Amygdala (tissue), 56 donors: ENCODE results near the gene PAPPA.

Source experiments
- DNase-seq, 56 donors: peaks; one replicate each; lab custom pipeline; 2025; lab: John Stamatoyannopoulos, UW

PAPPA gene, protein sequence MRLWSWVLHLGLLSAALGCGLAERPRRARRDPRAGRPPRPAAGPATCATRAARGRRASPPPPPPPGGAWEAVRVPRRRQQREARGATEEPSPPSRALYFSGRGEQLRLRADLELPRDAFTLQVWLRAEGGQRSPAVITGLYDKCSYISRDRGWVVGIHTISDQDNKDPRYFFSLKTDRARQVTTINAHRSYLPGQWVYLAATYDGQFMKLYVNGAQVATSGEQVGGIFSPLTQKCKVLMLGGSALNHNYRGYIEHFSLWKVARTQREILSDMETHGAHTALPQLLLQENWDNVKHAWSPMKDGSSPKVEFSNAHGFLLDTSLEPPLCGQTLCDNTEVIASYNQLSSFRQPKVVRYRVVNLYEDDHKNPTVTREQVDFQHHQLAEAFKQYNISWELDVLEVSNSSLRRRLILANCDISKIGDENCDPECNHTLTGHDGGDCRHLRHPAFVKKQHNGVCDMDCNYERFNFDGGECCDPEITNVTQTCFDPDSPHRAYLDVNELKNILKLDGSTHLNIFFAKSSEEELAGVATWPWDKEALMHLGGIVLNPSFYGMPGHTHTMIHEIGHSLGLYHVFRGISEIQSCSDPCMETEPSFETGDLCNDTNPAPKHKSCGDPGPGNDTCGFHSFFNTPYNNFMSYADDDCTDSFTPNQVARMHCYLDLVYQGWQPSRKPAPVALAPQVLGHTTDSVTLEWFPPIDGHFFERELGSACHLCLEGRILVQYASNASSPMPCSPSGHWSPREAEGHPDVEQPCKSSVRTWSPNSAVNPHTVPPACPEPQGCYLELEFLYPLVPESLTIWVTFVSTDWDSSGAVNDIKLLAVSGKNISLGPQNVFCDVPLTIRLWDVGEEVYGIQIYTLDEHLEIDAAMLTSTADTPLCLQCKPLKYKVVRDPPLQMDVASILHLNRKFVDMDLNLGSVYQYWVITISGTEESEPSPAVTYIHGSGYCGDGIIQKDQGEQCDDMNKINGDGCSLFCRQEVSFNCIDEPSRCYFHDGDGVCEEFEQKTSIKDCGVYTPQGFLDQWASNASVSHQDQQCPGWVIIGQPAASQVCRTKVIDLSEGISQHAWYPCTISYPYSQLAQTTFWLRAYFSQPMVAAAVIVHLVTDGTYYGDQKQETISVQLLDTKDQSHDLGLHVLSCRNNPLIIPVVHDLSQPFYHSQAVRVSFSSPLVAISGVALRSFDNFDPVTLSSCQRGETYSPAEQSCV (N-terminal part only)

DNA sequence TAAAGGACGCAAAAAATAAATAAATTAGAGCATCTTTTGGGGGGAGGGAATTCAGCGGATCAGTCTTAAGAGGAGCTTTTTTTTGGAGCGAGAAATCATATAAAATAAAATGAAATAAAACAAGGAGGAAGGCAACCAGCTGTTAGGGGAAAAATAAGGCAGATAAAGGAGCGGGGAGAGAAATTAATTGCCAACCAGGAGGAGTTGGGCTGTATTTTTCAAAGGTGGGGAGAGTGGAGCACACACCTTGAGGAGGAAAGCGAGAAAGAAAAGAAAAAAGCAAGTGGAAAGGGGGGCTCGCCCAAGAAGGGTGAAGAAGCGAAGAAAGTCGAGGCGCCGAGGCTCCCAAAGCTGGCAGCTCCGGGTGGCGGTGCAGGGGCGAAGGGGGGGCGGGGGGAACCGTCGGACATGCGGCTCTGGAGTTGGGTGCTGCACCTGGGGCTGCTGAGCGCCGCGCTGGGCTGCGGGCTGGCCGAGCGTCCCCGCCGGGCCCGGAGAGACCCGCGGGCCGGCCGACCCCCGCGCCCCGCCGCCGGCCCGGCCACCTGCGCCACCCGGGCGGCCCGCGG, at the start of gene PAPPA:
TSS of gene PAPPA (plus strand) at position 27 of the 569 bp plus-strand sequence. CDS start at position 409, 382 bp downstream.
- DNase-seq = no peak

DNA sequence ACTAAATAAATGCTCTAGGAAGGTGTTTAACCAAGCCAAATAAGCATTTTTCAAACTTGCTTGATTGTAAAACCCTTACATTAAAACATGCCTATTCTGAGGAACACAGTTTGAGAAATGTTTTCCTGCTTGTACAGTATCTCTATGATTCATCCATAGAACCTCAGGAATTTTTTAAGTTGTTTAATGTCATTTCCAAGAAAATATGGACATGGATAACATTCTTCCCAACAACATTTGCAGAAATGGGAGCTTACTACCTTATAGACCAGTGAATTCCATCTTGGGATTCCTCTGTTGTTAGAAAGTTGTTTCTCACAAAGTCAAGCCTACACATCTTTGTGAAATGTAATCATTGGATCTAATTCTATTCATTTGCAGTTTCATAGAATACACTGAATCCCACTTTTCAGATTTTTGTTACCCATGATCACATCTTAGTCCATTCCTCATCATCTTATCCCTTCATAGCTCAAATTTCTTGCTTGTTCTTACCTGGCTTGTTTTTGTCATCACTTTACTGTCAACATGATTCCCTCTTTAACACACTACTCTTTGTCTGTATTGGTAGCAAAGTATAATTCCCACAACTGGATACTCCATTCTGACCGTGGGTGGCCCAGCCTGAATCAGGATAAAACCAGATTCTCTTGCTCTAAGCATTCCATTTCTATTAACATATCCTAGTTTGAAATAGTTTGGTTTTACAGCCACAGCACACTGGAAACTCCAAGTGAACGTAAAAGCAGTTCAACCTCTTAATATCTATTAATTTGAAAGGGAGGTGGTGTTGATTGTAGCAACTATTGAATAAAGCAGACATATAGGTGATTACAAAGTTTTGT, 49.4 kb upstream of the PAPPA start:
- no peak for DNase-seq

DNA sequence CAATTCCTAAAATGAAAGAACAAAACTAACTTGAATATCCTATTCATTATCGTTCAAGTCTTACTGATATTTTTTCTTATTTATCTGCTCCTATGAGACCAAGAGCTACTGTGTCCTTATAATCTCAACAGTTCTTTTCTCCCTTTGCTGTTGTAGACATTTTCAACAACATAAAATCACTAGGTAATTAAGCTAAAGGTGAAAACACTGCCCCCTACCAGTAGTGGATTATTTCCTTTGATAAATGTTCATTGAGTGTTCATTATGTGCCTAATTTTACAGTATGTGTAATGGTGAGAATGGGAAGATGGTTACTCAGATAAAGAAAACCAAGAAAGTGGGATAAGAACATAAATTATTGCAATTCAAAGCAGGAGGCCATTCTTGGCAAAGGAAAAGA, 41.4 kb upstream of the PAPPA start:
- DNase-seq = no peak

DNA sequence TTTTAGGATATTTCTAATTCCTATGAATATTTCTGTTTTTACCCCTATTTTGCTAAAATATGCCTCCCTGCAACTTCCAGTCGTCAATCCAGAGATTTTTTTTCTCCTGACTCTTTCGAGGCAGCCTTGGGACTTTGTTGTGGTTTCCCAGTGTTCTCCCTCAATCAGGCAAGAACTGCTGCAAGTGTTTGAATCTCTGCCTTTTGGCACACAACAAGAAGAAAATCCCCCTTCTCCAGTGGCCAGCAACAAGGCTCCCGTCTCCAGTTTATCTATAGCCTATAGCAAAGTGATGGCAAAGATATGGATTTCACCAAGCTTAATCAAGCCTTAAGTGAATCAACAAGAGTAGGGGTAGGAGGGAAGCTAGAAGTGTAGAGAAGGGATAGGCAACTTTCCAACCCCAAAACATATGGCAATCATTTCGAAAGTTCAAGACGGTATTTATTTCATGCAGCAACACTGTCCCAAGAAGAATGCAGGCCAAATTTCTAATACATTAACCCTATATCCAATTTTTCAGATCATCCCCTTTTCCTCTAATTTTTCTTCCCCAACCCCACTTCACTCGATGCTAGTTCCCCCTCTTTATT, 37.7 kb upstream of the PAPPA start:
- no peak for DNase-seq

DNA sequence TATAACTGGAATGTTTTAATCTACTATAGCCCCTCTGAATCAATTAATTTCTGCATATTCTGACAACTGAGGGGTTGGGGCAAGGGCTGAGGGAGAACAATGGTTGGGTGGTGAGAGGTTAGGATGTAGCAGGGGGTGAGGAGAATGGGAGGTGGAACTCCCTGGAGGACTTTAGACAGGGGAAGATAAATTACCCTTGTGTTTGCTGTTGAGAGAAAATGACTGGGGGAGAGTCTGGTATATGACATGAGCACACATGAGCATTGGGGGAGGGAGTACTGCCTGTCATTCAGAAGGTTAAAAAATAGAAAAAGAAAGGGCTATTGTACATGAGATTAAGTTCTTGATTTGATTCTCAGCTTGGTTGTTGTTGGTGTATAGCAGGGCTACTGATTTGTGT, 37.2 kb upstream of the PAPPA start:
- no peak for DNase-seq

DNA sequence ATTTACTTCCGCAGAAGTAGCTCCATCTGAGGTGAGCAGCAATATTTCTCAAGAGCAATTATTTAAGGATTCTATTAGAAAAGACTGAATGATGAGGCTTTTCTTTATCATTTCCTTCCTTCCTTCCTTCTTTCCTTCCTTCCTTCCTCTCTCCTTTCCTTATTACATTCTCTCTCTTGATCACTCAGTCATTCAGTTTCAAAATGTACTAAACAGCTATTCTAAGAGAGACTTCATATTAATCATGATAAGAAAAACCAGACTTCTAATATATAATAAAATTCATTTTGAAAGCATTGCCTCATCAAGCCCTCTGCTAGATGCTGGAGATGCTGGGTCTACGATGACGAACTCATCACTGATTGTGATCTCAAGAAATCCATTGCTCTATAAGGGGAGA, 30.4 kb upstream of the PAPPA start:
- DNase-seq = no peak

DNA sequence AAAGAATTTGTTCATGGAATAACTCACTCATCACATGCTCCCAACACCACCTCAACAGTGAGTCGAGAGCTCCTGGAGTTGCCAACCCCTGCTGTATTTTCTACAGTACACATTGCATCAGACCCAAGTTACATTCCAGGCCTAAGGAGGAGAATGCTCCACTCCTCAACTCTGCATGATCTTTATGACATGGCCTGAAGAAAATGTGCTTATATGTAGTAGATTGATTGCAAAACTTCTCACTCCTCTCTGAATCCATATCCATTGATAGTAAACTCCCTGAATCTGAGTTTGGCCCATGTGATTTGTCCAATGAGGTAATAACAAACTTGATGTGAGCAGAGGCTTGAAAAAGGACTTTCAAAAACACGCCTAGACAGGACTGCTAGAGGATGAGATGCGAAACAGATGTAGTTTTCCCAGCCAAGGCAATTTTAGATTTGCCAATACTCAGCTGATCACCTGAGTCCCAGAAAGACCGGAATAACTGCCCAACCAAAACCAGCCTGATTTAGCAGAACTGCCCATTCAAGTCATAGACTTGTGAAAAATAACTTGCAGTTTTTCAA, 29.0 kb upstream of the PAPPA start:
- DNase-seq = no peak

DNA sequence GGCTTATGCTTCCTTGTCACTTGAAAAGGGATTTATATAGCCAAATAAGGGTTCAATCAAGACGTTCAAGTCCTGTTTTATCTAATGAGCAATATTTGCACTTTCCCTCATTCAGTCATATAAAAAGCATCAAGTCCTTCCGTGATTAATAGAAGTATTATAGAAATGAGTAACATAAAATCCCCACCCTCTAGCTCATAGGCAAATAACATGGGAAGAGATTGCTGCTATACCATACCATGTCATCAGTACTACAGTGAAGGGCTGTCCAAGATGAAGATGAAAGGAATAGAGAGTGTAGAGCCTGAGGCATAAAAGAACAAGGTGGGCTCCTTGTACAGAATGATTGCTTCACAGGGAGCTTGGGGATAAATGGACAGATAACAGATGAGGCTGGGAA, 20.4 kb upstream of the PAPPA start:
- no peak for DNase-seq

DNA sequence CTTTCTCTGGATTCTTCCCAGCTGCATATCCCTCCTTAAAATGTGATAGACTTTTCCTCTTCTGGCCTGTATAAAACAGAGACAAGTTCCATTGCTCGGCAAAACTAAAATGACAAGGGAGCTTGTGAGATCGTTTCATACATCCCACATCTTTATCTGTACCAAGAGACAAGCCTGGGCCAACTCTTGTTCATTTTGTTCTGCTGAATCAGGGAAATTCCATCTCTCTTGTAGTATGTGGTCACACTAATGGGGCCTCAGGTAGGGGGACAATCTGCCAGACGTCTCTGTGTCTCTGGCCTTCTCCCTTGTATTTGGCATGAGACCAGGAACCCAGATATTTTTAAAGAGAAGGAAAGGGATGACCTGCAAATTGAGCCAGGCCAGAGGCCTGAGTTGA, 18.6 kb upstream of the PAPPA start:
- no peak for DNase-seq

DNA sequence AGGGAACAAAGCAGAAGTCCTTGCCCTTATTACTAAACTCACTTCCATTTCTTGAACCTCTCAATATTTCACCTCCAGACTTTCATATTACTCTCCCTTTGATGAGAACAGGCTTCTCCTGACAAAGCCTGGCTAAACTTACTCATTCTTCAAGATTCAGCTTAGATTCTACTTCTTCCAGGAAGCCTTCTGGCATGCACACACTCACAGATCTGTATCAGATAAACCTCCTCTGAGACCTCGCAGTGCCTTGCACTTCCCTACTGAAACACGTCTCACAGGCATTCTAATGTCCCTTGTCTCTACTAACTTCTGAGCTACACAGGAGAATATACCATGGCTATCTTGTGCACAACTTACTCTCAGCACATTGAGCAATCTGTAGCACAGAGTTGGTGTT, 16.6 kb upstream of the PAPPA start:
- DNase-seq = no peak

DNA sequence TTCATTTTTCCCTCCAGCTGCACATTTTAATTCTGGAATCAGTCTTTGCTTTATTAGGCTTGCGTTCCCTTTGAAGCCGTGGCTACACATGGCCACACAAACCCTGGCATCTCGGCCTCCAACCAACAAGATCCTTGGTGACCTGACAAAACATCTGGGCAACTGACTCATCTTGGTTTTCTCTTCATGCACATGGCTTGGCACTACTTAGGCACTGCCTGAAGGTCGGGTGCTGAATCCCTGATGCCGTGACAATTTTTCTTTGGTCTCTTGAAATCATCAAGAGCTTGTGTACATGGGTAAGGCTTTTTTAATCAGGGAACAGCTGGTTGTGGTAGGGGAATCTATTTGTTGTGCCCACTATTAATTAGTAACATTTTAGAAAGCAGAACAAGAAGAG, 16.0 kb upstream of the PAPPA start:
- DNase-seq = no peak

DNA sequence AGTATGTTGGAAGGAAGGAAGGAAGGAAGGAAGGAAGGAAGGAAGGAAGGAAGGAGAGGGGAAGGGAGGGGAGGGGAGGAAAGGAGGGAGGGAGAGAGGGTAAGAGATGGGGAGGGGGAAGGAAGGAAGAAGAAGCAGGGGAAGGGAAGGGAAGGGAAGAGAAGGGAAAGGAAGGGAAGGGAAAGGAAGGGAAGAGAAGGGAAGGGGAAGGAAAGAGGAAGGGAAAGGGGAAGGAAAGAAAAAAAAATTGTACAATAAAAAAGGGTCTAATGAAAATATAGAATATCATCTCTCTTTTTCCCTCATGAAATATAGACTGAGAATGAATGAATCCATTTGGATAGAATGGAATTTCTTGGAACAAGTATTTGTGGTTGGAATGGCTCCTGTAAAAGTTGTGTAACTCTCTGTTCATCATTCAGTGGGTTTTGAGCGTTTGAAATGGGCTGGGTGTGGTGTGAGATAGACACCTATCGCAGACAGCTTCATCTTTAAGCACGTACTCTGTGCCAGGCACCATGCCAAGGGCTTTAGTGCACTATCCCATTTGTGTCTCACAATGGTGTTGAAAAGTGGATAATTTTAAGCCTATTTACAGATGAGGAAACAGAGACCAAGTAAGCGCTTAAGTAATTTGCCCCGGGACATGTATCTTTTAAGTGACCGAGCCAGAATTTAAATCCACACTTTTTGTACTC, 11.6 kb upstream of the PAPPA start:
- DNase-seq = no peak

DNA sequence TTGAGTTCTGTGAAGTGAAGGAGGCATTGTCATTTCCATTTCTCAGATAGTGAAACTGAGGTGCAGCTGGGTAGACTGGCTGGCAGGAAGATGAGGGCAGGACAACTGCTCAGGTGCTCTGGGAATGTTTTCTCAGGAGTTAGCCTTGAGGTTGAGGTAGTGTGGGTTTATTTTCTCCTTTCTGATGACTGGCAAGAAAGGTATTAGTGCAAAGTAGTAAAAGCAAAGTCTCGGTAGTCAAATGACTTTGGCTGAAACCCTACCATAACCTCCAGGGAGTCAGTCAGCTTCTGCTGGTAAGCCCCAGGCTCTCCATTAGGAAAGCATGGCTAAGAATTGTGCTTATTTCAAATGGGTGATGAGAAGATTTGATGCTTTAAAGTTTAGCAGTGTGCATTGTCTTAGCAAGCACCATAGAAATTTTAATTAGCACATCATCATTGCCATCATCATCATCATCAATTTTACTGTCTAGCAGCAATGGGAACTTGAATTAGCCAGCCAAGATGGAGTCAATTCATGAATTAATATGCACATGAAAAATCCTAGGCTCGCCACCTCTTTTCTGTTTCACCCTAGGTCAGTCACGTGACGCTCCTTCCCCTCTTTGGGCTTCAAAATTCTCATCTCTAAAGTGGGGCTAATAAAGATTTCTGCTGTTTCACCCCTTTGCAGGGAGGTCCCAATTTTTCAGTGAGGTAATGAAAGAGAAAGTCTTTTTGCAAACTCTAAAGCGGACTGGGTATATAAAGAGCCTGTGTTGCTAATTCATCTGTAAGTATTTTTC, 10.7 kb upstream of the PAPPA start:
- no peak for DNase-seq

DNA sequence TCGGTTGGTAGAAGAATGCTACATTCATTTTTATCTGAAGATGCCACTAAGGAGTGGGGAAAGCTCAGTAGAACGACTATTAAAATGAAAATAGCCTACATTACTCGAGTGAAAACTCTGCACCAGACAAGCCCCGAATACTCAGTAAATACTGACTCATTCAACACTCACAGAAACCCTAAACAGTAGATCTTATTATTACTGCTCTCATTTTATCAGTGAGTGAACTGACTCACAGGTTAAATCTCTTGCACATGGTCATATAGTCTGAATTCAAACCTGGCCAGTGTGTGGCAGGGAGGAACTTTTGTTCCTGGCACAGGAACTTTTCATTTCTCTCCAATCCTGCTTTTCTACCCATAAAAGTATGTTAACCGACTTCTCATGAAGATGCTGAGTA, 9.6 kb upstream of the PAPPA start:
- no peak for DNase-seq

DNA sequence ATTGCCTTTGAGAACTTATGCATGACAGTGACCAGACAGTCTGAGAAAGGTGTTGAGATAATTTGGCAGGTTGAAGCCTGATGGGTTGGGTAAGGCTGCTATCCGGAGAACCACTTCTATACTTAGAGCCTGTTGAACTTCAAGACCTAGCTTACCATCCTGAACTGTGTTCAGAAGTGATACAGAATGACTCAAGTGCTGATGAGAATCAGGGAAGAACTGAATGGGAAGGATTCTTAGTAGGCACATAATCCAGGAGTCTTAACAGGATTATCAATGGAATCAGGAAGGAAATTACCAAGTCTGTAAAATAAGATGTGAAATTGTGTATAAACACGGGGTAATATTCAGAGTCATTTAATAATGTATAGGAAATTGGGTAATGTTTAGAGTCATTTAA, 9.0 kb upstream of the PAPPA start:
- DNase-seq = no peak

DNA sequence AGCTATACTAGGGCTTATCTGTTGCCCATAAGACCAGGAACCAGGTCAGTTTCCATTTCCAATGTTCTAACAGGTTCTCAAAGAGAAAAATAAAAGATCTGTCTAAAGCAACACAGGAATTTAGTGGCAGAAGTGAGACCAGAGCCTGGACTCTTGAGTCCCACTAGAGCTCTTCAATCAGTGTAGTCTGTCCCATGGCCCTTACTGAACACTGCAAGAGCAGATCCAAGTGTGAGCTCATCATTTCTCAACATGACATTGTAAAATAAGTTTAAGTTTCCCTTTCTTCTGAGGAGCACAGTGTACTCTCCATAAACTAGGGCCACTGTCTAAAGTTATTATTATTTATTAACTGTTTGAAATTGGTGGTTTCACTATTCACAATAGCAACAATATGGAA, 8.6 kb upstream of the PAPPA start:
- DNase-seq = no peak

DNA sequence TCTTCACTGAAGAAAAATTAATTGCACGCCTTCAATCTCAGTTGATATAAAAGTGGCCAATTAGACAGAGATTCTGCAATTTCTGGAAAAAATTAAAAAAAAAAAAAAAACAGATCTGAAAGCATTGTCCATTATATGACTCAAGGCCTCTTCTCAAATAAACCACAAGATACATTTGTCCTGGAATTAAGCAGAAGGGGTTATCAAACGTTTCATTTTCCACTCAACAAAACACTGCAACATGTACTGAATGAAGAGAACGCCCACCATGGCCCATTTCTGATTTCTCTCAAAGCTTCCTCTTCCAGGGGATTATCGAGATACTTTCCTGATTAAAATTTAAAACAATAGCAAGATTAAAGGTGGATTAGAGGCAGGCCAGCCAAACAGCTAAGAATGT, 5.8 kb upstream of the PAPPA start:
- DNase-seq = no peak

DNA sequence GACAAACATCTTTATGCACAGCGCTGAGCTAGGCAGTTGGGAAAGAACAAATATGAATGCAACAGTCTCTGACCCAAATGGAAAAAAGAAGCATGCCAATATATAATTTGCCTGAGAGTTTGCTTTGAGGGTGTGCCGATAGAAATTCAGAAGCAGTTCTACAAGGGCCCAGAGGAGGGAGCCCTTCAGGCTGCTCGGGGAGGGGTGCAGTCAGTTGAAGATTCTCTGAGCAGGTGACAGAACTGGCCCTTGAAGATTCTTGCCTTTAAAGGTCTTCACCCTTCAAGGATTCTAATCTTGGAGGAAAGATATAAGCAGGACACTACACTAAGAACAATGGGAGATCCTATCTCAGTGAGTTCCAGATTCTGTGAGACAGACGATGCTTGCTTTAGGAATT, 3.7 kb upstream of the PAPPA start:
- DNase-seq = no peak
